PC-3 (cell line): Measurements from ENCODE around the gene SEC14L2.

ENCODE experiments used
- CTCF ChIP-seq: fragments of 300-600 bp; sonication (generic); conservative IDR thresholded peaks from 2 replicates; pipeline ENCODE4 v1.5.1; 2017; ENCODE audit warnings: antibody characterized with exemption, low read depth, mild to moderate bottlenecking, low read length
- EZH2 ChIP-seq: fragments of 300-600 bp; sonication (generic); IDR thresholded peaks from one replicate; pipeline ENCODE4 v1.6.1; 2017; ENCODE audit warnings: antibody characterized with exemption, mild to moderate bottlenecking, low read length; ENCODE audit not compliant: unreplicated experiment
- EZH2phosphoT487 ChIP-seq: fragments of 300-600 bp; sonication (generic); IDR thresholded peaks from 2 replicates; pipeline ENCODE4 v1.6.1; 2018; ENCODE audit warnings: mild to moderate bottlenecking, antibody characterized with exemption, low read length, borderline replicate concordance

- TF ChIP-seq CTCF (no peak), EZH2 (no peak), EZH2phosphoT487 (no peak)
These were observed 30.9 kb upstream of the SEC14L2 start for GRCh38 chr22:30365891-30366290.
